ENCODE measurements around the gene PRH1.

Gene PRH1

GRCh38 chr12:10842862-10843261 lies 41.2 kb downstream of the PRH1 start:
- no peak for DNase-seq (ENCODE audit: low read depth in 2 of 2)

- no peak for DNase-seq (ENCODE audit: low read depth in 2 of 2)
Observed at GRCh38 chr12:10838461-10838860, 45.6 kb downstream of the PRH1 start.

Data from stimulated activated CD4-positive, alpha-beta T cell treated with anti-CD3 and anti-CD28 coated beads, Interleukin-4, amount 100 ng/mL, for 48 hours (primary cell).